Testis (tissue), 2 donors: ENCODE data around the gene PDIK1L.

Source experiments
- POLR2A ChIP-seq: fragments of 450-650 bp; IDR thresholded peaks from one replicate; pipeline ENCODE4 v1.6.1; 2017; ENCODE audit warnings: antibody characterized with exemption, mild to moderate bottlenecking, moderate library complexity
- TF ChIP-seq, protein P1 (sequence below), 3 experiments: fragments of 450-650 bp in 2 of 3; fragments of 200-600 bp in 1 of 3; sonication (generic) in 1 of 3; IDR thresholded peaks; one replicate each; pipeline ENCODE4 v1.5.1; 2016 to 2019; ENCODE audit warnings: antibody characterized with exemption in 3 of 3, mild to moderate bottlenecking in 2 of 3, moderate library complexity in 1 of 3

DNA sequence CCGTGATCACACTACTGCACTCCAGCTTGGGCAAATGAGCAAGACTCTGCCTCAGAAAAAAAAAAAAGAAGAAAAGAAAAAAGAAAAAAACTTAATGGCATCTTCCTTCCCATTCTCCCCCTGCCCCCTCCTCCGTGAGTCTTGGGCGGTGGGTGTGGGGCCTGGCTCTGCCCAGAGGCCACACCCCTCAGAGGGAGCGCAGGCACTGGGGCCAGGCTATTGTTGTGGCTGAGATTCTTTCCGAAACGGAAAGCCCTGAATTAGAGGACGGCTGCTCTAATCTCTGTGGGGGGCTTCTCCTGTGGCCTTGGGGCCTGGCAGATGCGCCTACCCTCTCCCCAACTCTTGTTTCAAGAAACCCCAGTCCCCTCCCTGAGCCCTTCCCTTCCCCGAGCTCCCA, 43.1 kb downstream of the PDIK1L start:
- TF ChIP-seq, protein P1, sequence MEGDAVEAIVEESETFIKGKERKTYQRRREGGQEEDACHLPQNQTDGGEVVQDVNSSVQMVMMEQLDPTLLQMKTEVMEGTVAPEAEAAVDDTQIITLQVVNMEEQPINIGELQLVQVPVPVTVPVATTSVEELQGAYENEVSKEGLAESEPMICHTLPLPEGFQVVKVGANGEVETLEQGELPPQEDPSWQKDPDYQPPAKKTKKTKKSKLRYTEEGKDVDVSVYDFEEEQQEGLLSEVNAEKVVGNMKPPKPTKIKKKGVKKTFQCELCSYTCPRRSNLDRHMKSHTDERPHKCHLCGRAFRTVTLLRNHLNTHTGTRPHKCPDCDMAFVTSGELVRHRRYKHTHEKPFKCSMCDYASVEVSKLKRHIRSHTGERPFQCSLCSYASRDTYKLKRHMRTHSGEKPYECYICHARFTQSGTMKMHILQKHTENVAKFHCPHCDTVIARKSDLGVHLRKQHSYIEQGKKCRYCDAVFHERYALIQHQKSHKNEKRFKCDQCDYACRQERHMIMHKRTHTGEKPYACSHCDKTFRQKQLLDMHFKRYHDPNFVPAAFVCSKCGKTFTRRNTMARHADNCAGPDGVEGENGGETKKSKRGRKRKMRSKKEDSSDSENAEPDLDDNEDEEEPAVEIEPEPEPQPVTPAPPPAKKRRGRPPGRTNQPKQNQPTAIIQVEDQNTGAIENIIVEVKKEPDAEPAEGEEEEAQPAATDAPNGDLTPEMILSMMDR (IDR thresholded peaks at IDR 0.05) = no peak
- no peak for TF ChIP-seq POLR2A
